Retinal pigment epithelial cell (primary cell): ENCODE data around the gene HPN.
"Not testable (repeated sequence)": the region's sequence is repeated elsewhere in the genome, so short reads cannot be mapped to it uniquely, and the experiment has no call there.

Experiments
- DNase-seq: peaks from one replicate; pipeline ENCODE4 v3.0.0-alpha.2; 2010; ENCODE audit warnings: low read depth
- H3K4me3 ChIP-seq: 2 replicates; pipeline ENCODE4 v1.5.1; 2011; ENCODE audit warnings: mild to moderate bottlenecking, low read length, control low read depth, moderate library complexity
- CTCF ChIP-seq: conservative IDR thresholded peaks from 2 replicates; pipeline ENCODE4 v1.5.1; 2011; ENCODE audit warnings: low read depth, low read length, control low read depth, inconsistent platforms

HPN gene

GRCh38 chr19:35048911-35049411, 7.4 kb downstream of the HPN start:
- no peak for TF ChIP-seq CTCF
- H3K4me3 ChIP-seq = no peak overlapping the region

GRCh38 chr19:35049456-35049855, 7.9 kb downstream of the HPN start:
- H3K4me3 ChIP-seq = no peak overlapping the region
- TF ChIP-seq CTCF = no peak
- DNase-seq = no peak

More at GRCh38 chr19:35048911-35049411, 7.4 kb downstream of the HPN start:
- DNase-seq = no peak

- not testable (repeated sequence) for H3K4me3 ChIP-seq, DNase-seq
These were observed 9.1 kb downstream of the HPN start for GRCh38 chr19:35050662-35051061.

GRCh38 chr19:35051268-35051667, 9.7 kb downstream of the HPN start:
- not testable (repeated sequence) for H3K4me3 ChIP-seq, DNase-seq

- DNase-seq = no peak
- H3K4me3 ChIP-seq = no peak overlapping the region
- TF ChIP-seq CTCF = no peak
These were observed 10.3 kb downstream of the HPN start for GRCh38 chr19:35051796-35052195.

- no peak for TF ChIP-seq CTCF
- no peak overlapping the region for H3K4me3 ChIP-seq
- DNase-seq = no peak
These were observed 11.2 kb downstream of the HPN start for GRCh38 chr19:35052599-35053190.

GRCh38 chr19:35053667-35054293, 12.3 kb downstream of the HPN start:
- no peak overlapping the region for H3K4me3 ChIP-seq
- DNase-seq = no peak
- TF ChIP-seq CTCF = no peak

GRCh38 chr19:35054626-35055025, 13.1 kb downstream of the HPN start:
- H3K4me3 ChIP-seq = no peak overlapping the region
- no peak for DNase-seq
- no peak for TF ChIP-seq CTCF
